ENCODE results near the gene STAT6.

The STAT6 gene

DNA sequence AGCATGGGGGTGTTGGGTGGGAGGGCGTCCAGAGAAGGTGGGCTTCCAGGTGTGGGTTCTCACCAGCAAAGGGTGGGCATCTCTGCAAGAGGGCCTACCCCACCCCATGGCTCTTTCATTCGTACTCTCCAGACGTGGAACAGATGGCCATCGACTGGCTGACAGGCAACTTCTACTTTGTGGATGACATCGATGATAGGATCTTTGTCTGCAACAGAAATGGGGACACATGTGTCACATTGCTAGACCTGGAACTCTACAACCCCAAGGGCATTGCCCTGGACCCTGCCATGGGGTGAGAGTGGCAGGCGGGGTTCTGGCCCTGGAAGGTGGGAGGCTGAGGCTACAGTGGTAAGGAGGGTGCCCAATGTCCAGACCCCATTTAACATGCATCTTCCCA lies 42.9 kb upstream of the STAT6 start:
- H3K4me3 ChIP-seq (ENCODE audit: insufficient read depth, low read depth, low read length) = no peak overlapping the region
- peaks cover 30% of the 10 kb centered on the region for H3K36me3 ChIP-seq (ENCODE audit: control insufficient read depth, insufficient read depth, low read length)
- H3K4me1 ChIP-seq (ENCODE audit: control insufficient read depth, insufficient read depth, low read length) = peaks cover 9% of the 10 kb centered on the region
- no peaks in the 10 kb centered on the region for H3K9me3 ChIP-seq (ENCODE audit: control insufficient read depth, low read length)
- WGBS, 2 experiments = 97% methylated on average over 6 of the region's 6 CpGs
- no peak overlapping the region for H3K27ac ChIP-seq (ENCODE audit: insufficient read depth, low read depth, low read length, poor library complexity, severe bottlenecking)
- no peaks in the 10 kb centered on the region for H3K27me3 ChIP-seq (ENCODE audit: control insufficient read depth, insufficient read depth, low read length, poor library complexity, severe bottlenecking)

DNA sequence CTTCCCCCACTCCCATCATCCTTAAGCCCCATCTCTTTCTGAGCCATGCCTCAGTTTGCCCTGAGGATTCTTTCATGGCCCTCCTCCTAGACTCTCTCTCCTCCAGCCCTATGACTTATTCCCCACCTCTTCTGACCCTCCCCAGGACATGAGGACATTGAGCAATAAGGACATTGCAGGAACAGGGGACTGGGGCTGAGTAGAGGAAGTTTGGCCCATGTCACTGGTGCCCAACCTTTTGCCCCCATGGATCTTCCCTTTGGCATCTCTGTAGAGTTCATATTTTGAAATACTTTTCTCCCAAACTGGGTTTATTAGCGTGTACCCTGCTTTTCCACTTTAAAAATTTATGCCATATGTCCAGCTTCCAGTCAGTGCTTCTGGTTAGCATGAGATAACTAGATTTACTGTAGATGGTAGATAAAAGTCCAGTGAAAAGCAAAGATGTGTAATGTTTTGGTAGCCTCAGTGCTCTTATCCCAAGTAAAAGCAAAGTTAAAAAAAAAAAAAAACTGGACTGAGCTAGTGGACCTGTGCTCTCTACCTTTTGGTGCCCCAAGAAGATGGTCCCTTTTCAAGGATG lies 42.3 kb upstream of the STAT6 start:
- Histone ChIP-seq H3K9me3 (ENCODE audit: control insufficient read depth, low read length) (no peaks in the 10 kb centered on the region), H3K27ac (ENCODE audit: insufficient read depth, low read depth, low read length, poor library complexity, severe bottlenecking) (no peak overlapping the region), H3K4me3 (ENCODE audit: insufficient read depth, low read depth, low read length) (no peak overlapping the region), H3K27me3 (ENCODE audit: control insufficient read depth, insufficient read depth, low read length, poor library complexity, severe bottlenecking) (no peaks in the 10 kb centered on the region), H3K4me1 (ENCODE audit: control insufficient read depth, insufficient read depth, low read length) (peaks cover 9% of the 10 kb centered on the region), H3K36me3 (ENCODE audit: control insufficient read depth, insufficient read depth, low read length) (peaks cover 30% of the 10 kb centered on the region)
- WGBS, 2 experiments = 100% methylated on average over 1 of the region's 1 CpG

DNA sequence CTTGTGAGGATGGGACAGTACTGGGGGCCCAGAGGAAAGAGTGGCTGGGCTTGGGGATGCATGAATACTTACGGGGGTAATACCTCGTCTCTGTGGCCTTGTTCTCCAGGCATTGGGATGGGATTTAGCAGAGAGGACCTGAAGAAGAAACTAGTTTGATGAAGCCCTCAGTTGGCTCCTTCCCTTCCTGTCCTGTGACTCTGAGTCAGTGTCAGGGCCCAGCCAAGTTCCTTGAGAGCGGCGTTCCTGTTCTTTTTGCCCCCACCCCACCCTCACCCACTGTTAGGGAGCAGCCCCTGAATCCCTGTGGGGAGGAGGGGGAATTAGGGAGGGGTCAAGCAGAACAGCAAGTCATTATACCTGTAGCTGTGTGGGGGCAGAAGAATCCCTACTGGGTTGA lies 41.5 kb upstream of the STAT6 start:
- H3K27ac ChIP-seq (ENCODE audit: insufficient read depth, low read depth, low read length, poor library complexity, severe bottlenecking) = no peak overlapping the region
- peaks cover 11% of the 10 kb centered on the region for H3K4me1 ChIP-seq (ENCODE audit: control insufficient read depth, insufficient read depth, low read length)
- no peak overlapping the region for H3K4me3 ChIP-seq (ENCODE audit: insufficient read depth, low read depth, low read length)
- H3K36me3 ChIP-seq (ENCODE audit: control insufficient read depth, insufficient read depth, low read length) = peaks cover 24% of the 10 kb centered on the region
- WGBS, 2 experiments = 83 to 89% methylated on average over 2 to 4 of the region's 4 CpGs
- H3K27me3 ChIP-seq (ENCODE audit: control insufficient read depth, insufficient read depth, low read length, poor library complexity, severe bottlenecking) = no peaks in the 10 kb centered on the region
- H3K9me3 ChIP-seq (ENCODE audit: control insufficient read depth, low read length) = no peaks in the 10 kb centered on the region

DNA sequence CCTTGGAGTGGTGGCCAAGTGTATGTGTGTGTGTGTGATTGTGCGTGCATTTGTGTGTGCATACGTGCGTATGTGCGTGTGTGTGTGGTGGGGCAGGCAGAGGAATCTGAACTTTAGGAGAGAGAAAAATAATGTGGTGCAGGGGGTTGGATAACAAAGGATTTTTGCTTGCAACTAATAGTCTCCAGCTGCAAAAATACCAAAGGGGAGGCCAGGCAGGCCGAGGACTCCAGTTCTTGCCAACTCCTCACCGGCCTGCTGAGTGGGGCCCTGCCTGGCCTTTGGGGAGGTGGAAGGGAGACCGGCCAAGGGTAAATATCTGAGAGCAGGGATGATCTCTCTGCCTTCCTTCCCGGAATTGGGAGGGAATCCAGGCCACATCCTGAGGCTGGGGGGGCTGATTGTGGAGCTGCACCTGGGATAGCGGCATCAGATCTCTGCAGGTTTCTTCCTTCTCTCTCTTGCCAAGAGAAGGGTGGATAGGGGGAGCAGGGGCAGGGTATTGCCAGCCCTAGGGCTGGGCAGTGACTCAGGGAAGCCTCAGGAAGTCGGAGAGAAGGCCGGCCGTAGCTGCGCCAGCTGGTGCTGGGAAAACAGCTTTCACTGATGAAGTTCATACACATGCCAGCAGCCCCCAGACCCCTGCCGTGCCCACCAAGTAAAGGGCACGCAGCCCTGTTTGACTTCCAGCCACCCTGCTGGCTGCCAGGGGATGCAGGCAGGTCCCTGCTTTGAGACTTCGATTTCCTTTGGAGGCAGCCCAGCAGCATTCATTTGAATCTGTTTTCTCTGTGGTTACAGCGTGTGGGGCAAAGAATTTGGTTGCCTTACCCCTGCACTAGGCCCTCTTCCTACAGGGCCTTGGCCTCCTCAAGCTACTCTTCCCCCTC lies 40.8 kb upstream of the STAT6 start:
- H3K36me3 ChIP-seq (ENCODE audit: control insufficient read depth, insufficient read depth, low read length) = peaks cover 17% of the 10 kb centered on the region
- WGBS, 2 experiments = 79 to 80% methylated on average over 17 of the region's 17 CpGs

DNA sequence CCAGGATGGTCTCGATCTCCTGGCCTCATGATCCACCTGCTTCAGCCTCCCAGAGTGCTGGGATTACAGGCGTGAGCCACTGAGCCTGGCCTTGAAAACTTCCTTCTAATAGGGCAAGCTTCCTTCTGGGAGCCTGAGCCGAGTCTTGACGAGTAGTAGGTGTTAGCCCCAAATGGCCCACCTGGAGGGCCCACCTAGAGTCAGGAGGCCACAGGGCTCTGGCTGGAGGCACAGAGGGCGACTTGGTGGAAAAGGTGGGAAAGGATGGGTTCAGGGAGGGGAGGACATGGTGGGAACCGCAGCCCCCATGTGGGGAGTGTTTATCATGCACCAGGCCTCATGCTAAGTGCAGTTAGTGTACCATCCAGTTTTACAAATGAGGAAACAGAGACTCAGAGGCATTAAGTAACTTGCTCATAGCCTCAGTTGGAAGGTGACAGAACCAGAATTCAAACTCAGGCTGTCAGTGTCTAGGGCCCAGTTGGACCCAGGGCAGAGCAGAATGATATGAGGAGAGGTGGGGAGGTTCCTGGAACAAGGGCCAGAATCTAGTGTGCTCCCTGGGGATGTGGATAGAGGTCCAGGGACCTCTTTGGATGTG lies 39.3 kb upstream of the STAT6 start:
- WGBS, 2 experiments = 89 to 95% methylated on average over 6 of the region's 6 CpGs
- no peaks in the 10 kb centered on the region for H3K9me3 ChIP-seq (ENCODE audit: control insufficient read depth, low read length)
- no peak overlapping the region for H3K27ac ChIP-seq (ENCODE audit: insufficient read depth, low read depth, low read length, poor library complexity, severe bottlenecking)
- no peak overlapping the region for H3K4me3 ChIP-seq (ENCODE audit: insufficient read depth, low read depth, low read length)
- peaks cover 17% of the 10 kb centered on the region for H3K4me1 ChIP-seq (ENCODE audit: control insufficient read depth, insufficient read depth, low read length)
- H3K27me3 ChIP-seq (ENCODE audit: control insufficient read depth, insufficient read depth, low read length, poor library complexity, severe bottlenecking) = no peaks in the 10 kb centered on the region
- H3K36me3 ChIP-seq (ENCODE audit: control insufficient read depth, insufficient read depth, low read length) = peaks cover 8% of the 10 kb centered on the region

More for the DNA sequence above, 40.8 kb upstream of the STAT6 start:
- H3K27ac ChIP-seq (ENCODE audit: insufficient read depth, low read depth, low read length, poor library complexity, severe bottlenecking) = no peak overlapping the region
- H3K4me3 ChIP-seq (ENCODE audit: insufficient read depth, low read depth, low read length) = no peak overlapping the region
- peaks cover 17% of the 10 kb centered on the region for H3K4me1 ChIP-seq (ENCODE audit: control insufficient read depth, insufficient read depth, low read length)
- H3K27me3 ChIP-seq (ENCODE audit: control insufficient read depth, insufficient read depth, low read length, poor library complexity, severe bottlenecking) = no peaks in the 10 kb centered on the region
- H3K9me3 ChIP-seq (ENCODE audit: control insufficient read depth, low read length) = no peaks in the 10 kb centered on the region

DNA sequence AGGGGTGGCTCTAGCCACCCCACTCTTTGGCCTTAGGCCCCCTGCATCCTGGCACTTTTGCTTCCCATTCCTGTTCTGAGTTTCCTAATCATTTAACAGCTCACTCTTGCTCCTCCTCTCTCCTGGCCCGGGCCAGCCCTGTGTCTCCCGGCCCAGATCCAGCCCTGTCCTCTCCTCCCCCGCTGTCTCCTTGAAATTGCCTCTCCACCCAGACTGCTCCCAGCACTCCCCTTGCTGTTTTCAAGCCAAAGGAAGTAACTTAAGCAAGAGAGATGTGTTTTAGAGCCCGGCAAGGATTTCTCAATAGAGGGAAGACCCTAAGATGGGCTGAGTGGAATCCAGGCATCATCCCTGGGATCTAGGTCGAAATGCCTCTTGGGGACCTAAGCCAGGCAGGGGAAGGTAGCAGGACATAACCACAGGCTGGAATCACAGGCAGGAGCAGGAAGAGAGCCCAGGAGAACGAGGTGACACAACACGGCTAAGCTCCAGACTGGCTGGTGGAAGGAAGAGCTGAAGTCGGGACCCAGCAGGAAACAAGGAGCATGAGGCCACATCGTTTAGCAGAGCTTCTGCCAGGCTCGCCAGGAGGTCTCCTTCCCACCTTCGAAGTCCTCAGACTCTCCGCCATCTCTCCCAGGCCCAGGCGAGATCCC lies 38.2 kb upstream of the STAT6 start:
- peaks cover 17% of the 10 kb centered on the region for H3K4me1 ChIP-seq (ENCODE audit: control insufficient read depth, insufficient read depth, low read length)
- no peaks in the 10 kb centered on the region for H3K9me3 ChIP-seq (ENCODE audit: control insufficient read depth, low read length)
- H3K4me3 ChIP-seq (ENCODE audit: insufficient read depth, low read depth, low read length) = no peak overlapping the region
- WGBS, 2 experiments = 88 to 89% methylated on average over 13 of the region's 13 CpGs
- no peak overlapping the region for H3K27ac ChIP-seq (ENCODE audit: insufficient read depth, low read depth, low read length, poor library complexity, severe bottlenecking)
- H3K36me3 ChIP-seq (ENCODE audit: control insufficient read depth, insufficient read depth, low read length) = peaks cover 4% of the 10 kb centered on the region
- no peaks in the 10 kb centered on the region for H3K27me3 ChIP-seq (ENCODE audit: control insufficient read depth, insufficient read depth, low read length, poor library complexity, severe bottlenecking)

DNA sequence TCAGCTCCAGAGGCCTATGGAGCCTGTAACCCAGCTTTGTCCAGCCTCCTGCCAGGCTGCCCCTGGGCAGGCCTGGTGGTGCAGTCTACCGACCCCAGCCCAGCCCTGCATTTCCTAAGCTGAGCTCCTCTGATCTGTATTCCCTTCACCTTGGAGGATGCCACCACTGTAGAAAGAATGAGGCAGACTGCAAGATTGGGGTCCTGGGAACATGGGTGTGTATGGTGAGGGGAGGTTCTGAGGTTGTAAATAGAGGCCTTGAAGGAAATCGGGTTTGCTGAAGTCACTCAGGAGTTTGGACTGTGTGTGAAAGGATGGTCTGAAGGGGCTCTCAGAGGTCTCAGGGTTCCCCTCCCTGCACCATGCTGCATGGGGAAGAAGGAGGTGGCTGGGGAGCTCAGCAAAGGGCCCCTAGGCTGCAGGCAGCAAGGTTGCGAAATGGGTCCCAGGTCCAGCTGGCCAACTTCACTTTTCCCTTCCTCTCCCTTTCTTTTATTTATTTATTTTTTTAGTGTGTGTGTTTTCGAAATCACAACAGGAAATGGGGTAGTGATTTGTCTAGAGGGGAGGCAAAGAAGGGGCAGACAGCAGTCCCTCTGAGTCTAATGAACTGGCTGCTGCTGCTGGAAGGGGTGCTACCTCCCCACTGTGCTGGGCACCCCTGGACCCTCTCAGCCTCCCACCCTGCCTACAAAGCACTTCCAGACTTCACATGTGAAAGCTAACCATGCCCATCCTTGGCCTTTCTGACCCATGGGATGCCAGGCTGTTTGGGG lies 37.5 kb upstream of the STAT6 start:
- Histone ChIP-seq H3K4me3 (ENCODE audit: insufficient read depth, low read depth, low read length) (no peak overlapping the region), H3K4me1 (ENCODE audit: control insufficient read depth, insufficient read depth, low read length) (peaks cover 17% of the 10 kb centered on the region), H3K9me3 (ENCODE audit: control insufficient read depth, low read length) (no peaks in the 10 kb centered on the region), H3K27ac (ENCODE audit: insufficient read depth, low read depth, low read length, poor library complexity, severe bottlenecking) (no peak overlapping the region), H3K36me3 (ENCODE audit: control insufficient read depth, insufficient read depth, low read length) (peaks cover 5% of the 10 kb centered on the region), H3K27me3 (ENCODE audit: control insufficient read depth, insufficient read depth, low read length, poor library complexity, severe bottlenecking) (no peaks in the 10 kb centered on the region)
- WGBS, 2 experiments = 88 to 96% methylated on average over 3 of the region's 4 CpGs

DNA sequence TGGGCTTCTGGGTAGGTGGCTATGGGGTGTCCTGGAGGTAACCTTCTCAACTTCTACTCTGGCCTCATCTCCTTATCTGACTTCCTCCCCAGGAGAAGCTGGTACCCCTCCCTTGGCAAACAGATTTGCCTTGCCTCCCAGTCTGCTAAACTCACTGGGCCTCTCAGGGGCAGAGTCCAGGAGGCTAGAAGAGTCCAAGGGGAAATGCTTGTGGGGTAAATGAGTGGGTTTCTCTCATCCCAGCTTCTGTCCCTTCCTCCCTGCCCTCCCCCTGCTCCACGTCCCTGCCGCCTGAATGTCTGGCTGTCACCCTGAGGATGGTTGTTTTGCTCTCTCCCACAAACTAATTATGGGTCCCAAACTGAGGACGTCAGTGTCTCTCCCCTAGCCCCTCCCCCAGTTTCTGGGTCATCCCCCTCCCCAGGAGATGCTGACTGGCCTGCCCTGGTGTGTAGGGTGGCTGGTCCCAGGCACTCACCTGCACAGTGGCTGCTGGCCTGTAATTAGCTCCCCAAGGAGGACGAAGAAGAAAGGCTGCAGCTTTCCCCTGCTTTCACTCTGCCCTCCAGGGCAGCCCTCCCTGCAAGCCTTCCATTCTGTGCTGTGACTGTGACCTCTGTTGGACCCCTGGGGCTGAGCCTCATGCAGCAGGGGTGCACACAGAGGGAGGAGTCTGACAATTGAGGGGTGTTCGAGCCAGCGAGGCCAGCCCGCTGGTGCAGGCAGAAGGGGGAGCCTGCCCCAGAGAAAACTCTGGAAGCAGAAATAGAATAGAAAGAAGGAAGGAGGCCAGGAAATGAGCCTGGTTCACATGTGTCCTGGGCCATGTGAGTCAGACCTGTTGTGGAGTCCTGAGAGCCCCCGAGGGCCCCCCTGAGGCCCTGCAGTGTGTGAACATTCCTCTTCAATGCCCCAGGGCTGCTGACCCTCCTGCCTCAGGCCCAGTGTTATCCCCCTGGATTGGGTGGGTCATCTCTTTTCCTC lies 36.1 kb upstream of the STAT6 start, which contains the start of gene LRP1-AS:
Gene LRP1-AS (minus strand): TSS at position 659 of the 984 bp plus-strand sequence.
- H3K36me3 ChIP-seq (ENCODE audit: control insufficient read depth, insufficient read depth, low read length) = peaks cover 12% of the 10 kb centered on the region
- H3K9me3 ChIP-seq (ENCODE audit: control insufficient read depth, low read length) = no peaks in the 10 kb centered on the region
- H3K4me3 ChIP-seq (ENCODE audit: insufficient read depth, low read depth, low read length) = no peak within 1 kb of the TSS
- H3K27ac ChIP-seq (ENCODE audit: insufficient read depth, low read depth, low read length, poor library complexity, severe bottlenecking) = no peak within 1 kb of the TSS
- 74 to 77% methylated on average over 8 of the region's 8 CpGs for WGBS, 2 experiments
- H3K4me1 ChIP-seq (ENCODE audit: control insufficient read depth, insufficient read depth, low read length) = peaks cover 15% of the 10 kb centered on the region
- H3K27me3 ChIP-seq (ENCODE audit: control insufficient read depth, insufficient read depth, low read length, poor library complexity, severe bottlenecking) = no peaks in the 10 kb centered on the region

DNA sequence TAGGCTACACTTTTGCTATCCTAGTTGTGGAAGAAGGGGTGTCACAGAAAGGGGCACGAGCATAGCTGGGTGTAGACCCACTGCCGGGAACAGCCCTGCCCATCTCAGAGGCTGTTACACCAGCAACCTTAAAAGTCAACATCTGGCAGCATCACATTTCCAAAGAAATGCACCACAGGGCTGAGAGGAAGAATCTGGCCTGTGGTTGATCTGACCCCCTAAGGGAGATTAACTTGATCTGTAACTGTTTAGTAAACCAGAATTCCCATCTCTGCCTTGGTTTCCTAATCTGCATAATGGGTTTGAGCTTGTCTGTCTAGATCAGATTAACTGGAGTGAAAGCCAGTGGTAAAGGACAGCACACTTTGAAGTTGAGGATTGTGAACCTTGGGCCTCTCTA lies 34.9 kb upstream of the STAT6 start:
- no peak overlapping the region for H3K4me3 ChIP-seq (ENCODE audit: insufficient read depth, low read depth, low read length)
- H3K27ac ChIP-seq (ENCODE audit: insufficient read depth, low read depth, low read length, poor library complexity, severe bottlenecking) = no peak overlapping the region
- no peaks in the 10 kb centered on the region for H3K9me3 ChIP-seq (ENCODE audit: control insufficient read depth, low read length)
- H3K36me3 ChIP-seq (ENCODE audit: control insufficient read depth, insufficient read depth, low read length) = peaks cover 21% of the 10 kb centered on the region
- 79 to 83% methylated on average over 2 of the region's 2 CpGs for WGBS, 2 experiments
- H3K27me3 ChIP-seq (ENCODE audit: control insufficient read depth, insufficient read depth, low read length, poor library complexity, severe bottlenecking) = no peaks in the 10 kb centered on the region
- peaks cover 8% of the 10 kb centered on the region for H3K4me1 ChIP-seq (ENCODE audit: control insufficient read depth, insufficient read depth, low read length)

Measured in ectodermal cell (in vitro differentiated cells).